COLO668 (cell line): Measurements from ENCODE around the gene PALM3.
A peak's percentile ranks its signal among the peaks of the same experiment; 100 is the strongest.

Experiments used
- DNase-seq: peaks from one replicate; lab custom pipeline; 2025; ENCODE audit not compliant: unreplicated experiment; lab: John Stamatoyannopoulos, UW

PALM3 gene

DNA sequence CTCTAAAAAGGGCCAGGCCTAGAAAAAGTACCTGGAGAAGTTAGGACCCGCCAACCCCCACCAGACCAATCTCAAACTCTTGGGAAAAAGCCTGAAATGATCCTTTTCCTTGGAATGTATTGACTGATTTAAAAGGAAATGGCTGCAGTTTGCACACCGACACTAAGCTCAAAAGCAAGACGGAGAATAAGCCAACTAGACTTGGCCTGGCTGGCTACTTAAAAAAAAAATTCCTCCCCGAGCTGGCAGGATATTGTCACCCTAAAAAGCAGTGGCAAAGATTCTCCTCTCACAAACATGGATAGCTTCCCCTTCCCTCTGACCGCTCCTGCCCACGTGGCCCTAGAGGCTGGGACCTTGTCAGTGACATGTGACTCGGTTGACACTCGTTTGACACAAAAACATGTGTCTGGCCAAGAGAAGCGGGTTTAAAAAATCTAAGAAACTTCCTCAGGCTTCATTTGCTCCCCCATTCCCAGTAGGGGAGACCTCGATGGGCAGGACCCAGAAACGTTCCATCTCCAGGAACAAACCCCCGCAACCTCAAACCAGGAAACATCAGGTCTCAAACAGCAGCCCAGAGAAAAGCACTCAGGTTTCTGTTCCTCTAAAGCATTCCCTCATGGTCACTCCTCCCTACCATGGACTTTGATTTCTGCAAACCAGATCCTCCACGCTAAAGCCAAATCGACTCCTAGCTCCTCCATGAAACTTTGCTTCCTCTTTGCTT, 57.1 kb downstream of the PALM3 start:
- peak; percentile 34 for DNase-seq
